Measurements from ENCODE around the gene GANC. TPM values are rescaled to one million over a fixed set of nuclear protein-coding genes. Genes with fewer than 3 reads are reported as not detected.

GANC gene
- total RNA-seq, 2 experiments from 2014 or later = 27.9 to 31.7 TPM

- no peak for DNase-seq (ENCODE audit: low spot score)
- Histone ChIP-seq H3K9me2 (ENCODE audit: insufficient read depth, low read length) (no peaks in the 10 kb centered on the region), H4K20me1 (ENCODE audit: insufficient read depth, low read length) (no peaks in the 10 kb centered on the region), H3K4me1 (ENCODE audit: insufficient read depth, low read length, poor library complexity, severe bottlenecking) (no peaks in the 10 kb centered on the region), H3K4me3 (ENCODE audit: low read depth, low read length, poor library complexity, severe bottlenecking) (no peak overlapping the region), H3K36me3 (ENCODE audit: insufficient read depth, low read length) (peaks cover 19% of the 10 kb centered on the region), H3K4me2 (ENCODE audit: low read length) (no peak overlapping the region), H3K79me2 (ENCODE audit: insufficient read depth, low read depth, low read length) (no peaks in the 10 kb centered on the region), H2AFZ (ENCODE audit: low read length) (no peak overlapping the region), H3K27ac (ENCODE audit: low read depth, low read length, poor library complexity, severe bottlenecking) (no peak overlapping the region), H3K9me3 (ENCODE audit: low read length) (no peaks in the 10 kb centered on the region)
- POLR2A ChIA-PET = no interaction called here
- CTCF ChIA-PET (ENCODE audit: unreplicated experiment) = interaction anchor here (0.5 kb wide), 1 partner anchor 74 kb away, joined by 3 read pairs; the partner anchor contains the start of gene VPS39
- intact Hi-C loops (cut with micrococcal nuclease; ENCODE audit: unreplicated experiment) = no loop called here
- BruUV-seq (replicated peaks) = no TSS peak
- TF ChIP-seq EZH2phosphoT487 (IDR thresholded peaks at IDR 0.05; ENCODE audit: borderline replicate concordance, low read depth, low read length) = no peak
- no peak for TF ChIP-seq CTCF (conservative IDR thresholded peaks at IDR 0.05; ENCODE audit: low read length)
Observed at GRCh38 chr15:42282344-42282743, 9.3 kb downstream of the GANC start.

- no peak overlapping the region for H2AFZ ChIP-seq (ENCODE audit: low read length)
- H3K4me2 ChIP-seq (ENCODE audit: low read length) = no peak overlapping the region
- DNase-seq (ENCODE audit: low spot score) = no peak
- no peaks in the 10 kb centered on the region for H3K9me2 ChIP-seq (ENCODE audit: insufficient read depth, low read length)
- peaks cover 23% of the 10 kb centered on the region for H3K36me3 ChIP-seq (ENCODE audit: insufficient read depth, low read length)
- H3K79me2 ChIP-seq (ENCODE audit: insufficient read depth, low read depth, low read length) = no peaks in the 10 kb centered on the region
- no peak overlapping the region for H3K27ac ChIP-seq (ENCODE audit: low read depth, low read length, poor library complexity, severe bottlenecking)
- ChIA-PET POLR2A (no interaction called here), CTCF (ENCODE audit: unreplicated experiment) (interaction anchor here (0.5 kb wide), 1 partner anchor 75 kb away, joined by 3 read pairs; the partner anchor contains the start of gene VPS39)
- H3K4me3 ChIP-seq (ENCODE audit: low read depth, low read length, poor library complexity, severe bottlenecking) = no peak overlapping the region
- no peak for TF ChIP-seq CTCF (conservative IDR thresholded peaks at IDR 0.05; ENCODE audit: low read length)
- TF ChIP-seq EZH2phosphoT487 (IDR thresholded peaks at IDR 0.05; ENCODE audit: borderline replicate concordance, low read depth, low read length) = no peak
- no peaks in the 10 kb centered on the region for H4K20me1 ChIP-seq (ENCODE audit: insufficient read depth, low read length)
- H3K9me3 ChIP-seq (ENCODE audit: low read length) = no peaks in the 10 kb centered on the region
- intact Hi-C loops (cut with micrococcal nuclease; ENCODE audit: unreplicated experiment) = no loop called here
- H3K4me1 ChIP-seq (ENCODE audit: insufficient read depth, low read length, poor library complexity, severe bottlenecking) = no peaks in the 10 kb centered on the region
- no TSS peak for BruUV-seq (replicated peaks)
Observed at GRCh38 chr15:42282926-42283325, 9.9 kb downstream of the GANC start.

- Histone ChIP-seq H2AFZ (ENCODE audit: low read length) (no peak overlapping the region), H3K9me2 (ENCODE audit: insufficient read depth, low read length) (no peaks in the 10 kb centered on the region), H4K20me1 (ENCODE audit: insufficient read depth, low read length) (no peaks in the 10 kb centered on the region), H3K36me3 (ENCODE audit: insufficient read depth, low read length) (peaks cover 28% of the 10 kb centered on the region), H3K4me3 (ENCODE audit: low read depth, low read length, poor library complexity, severe bottlenecking) (no peak overlapping the region), H3K79me2 (ENCODE audit: insufficient read depth, low read depth, low read length) (no peaks in the 10 kb centered on the region), H3K4me2 (ENCODE audit: low read length) (no peak overlapping the region), H3K27ac (ENCODE audit: low read depth, low read length, poor library complexity, severe bottlenecking) (no peak overlapping the region), H3K4me1 (ENCODE audit: insufficient read depth, low read length, poor library complexity, severe bottlenecking) (no peaks in the 10 kb centered on the region), H3K9me3 (ENCODE audit: low read length) (no peaks in the 10 kb centered on the region)
- intact Hi-C loops (cut with micrococcal nuclease; ENCODE audit: unreplicated experiment) = no loop called here
- no TSS peak for BruUV-seq (replicated peaks)
- ChIA-PET POLR2A (no interaction called here), CTCF (ENCODE audit: unreplicated experiment) (no interaction called here)
- no peak for DNase-seq (ENCODE audit: low spot score)
- TF ChIP-seq EZH2phosphoT487 (IDR thresholded peaks at IDR 0.05; ENCODE audit: borderline replicate concordance, low read depth, low read length) (no peak), CTCF (conservative IDR thresholded peaks at IDR 0.05; ENCODE audit: low read length) (no peak)
Observed at GRCh38 chr15:42283671-42284070, 10.7 kb downstream of the GANC start.
